Activated CD8-positive, alpha-beta memory T cell treated with anti-CD3 and anti-CD28 coated beads, Interleukin-2, amount 10 ng/mL, durations not matched to agents 7 days and 5 days (primary cell): ENCODE measurements around the gene OPCML. TPM values are rescaled to one million over a fixed set of nuclear protein-coding genes. Genes with fewer than 3 reads are reported as not detected.

ENCODE experiments used
- ATAC-seq: fragments of 150-1000 bp; cut with Tn5 transposase; one replicate; pipeline ENCODE4 v1.10.0; 2021; ENCODE audit warnings: moderate library complexity
- CTCF ChIA-PET: fragments of 350-600 bp; sonication (Branson Sonifier 250); formaldehyde crosslinking; loops from one replicate; lab custom pipeline; 2021; ENCODE audit warnings: antibody characterized with exemption; lab: Charles Lee
- DNase-seq: peaks from one replicate; pipeline ENCODE4 v3.0.0-alpha.2; 2020
- H3K27ac Mint-ChIP-seq: one replicate; pipeline ENCODE4 v1.8.0; 2021; ENCODE audit warnings: mild to moderate bottlenecking, mixed read lengths
- H3K27me3 Mint-ChIP-seq: one replicate; pipeline ENCODE4 v1.8.0; 2021; ENCODE audit warnings: mixed read lengths
- H3K36me3 Mint-ChIP-seq: one replicate; pipeline ENCODE4 v1.8.0; 2021; ENCODE audit warnings: mild to moderate bottlenecking, mixed read lengths
- H3K4me1 Mint-ChIP-seq: one replicate; pipeline ENCODE4 v1.8.0; 2021; ENCODE audit warnings: mixed read lengths
- H3K4me3 Mint-ChIP-seq: one replicate; pipeline ENCODE4 v1.8.0; 2021; ENCODE audit warnings: mild to moderate bottlenecking, moderate library complexity, mixed read lengths
- H3K9me3 Mint-ChIP-seq: one replicate; pipeline ENCODE4 v1.8.0; 2022; ENCODE audit warnings: low read depth, mixed read lengths
- total RNA-seq, 2 experiments: library from RNA; stranded (reverse); gene quantifications; one replicate each; pipeline ENCODE4 v1.2.3, GENCODE V29; 2021

The OPCML gene
- total RNA-seq, 2 experiments from 2014 or later, result not detected

DNA sequence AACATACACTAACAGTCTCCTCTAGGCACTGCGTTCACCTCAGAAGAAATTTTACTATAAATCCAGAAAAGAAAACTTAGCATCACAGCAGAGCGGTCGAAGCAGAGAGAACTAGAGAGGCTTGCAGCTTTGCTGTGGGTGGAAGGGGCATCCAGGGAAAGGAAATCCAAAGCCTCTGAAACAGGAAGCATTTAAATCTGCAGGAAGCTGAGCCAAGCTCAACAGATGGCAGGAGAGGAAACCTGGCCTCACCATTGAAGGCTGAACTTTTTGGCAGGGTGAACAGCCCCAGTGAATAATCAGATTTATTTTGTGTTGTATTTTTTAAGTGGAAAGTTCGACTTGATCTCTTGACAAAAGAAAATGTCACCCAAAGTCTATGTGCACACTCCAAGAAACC, 858.1 kb downstream of the OPCML start:
- no peaks in the 10 kb centered on the region for H3K36me3 Mint-ChIP-seq
- no peak overlapping the region for H3K27ac Mint-ChIP-seq
- no peaks in the 10 kb centered on the region for H3K4me1 Mint-ChIP-seq
- no peaks in the 10 kb centered on the region for H3K9me3 Mint-ChIP-seq
- no peaks in the 10 kb centered on the region for H3K27me3 Mint-ChIP-seq
- CTCF ChIA-PET, result no interaction called here
- no peak overlapping the region for H3K4me3 Mint-ChIP-seq
- no peak for DNase-seq
- no peak for ATAC-seq

DNA sequence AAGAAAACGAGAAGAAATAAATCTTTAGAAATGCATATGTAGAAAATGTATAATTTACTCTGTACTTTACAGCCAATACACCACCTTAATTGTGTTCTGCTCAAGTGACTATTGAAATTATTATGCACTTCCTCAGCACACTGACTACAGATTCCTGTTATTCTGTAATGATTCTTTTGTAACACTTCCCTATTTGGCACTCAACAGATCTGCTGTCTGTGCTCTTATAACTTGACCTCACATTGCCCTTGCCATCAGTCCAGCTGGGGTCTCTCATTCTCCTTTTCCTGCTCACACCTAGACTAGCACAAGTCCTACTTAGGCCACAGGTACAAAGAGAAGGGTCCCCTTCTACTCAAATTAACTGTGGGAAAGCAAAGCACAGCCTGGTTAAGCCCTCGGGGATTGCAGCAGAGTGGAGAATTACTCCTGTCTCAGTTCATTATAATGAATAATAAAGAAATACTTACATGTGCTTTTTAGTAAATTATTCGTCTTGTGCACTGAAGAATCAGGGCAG, 860.4 kb downstream of the OPCML start:
- H3K27ac Mint-ChIP-seq, result no peak overlapping the region

DNA sequence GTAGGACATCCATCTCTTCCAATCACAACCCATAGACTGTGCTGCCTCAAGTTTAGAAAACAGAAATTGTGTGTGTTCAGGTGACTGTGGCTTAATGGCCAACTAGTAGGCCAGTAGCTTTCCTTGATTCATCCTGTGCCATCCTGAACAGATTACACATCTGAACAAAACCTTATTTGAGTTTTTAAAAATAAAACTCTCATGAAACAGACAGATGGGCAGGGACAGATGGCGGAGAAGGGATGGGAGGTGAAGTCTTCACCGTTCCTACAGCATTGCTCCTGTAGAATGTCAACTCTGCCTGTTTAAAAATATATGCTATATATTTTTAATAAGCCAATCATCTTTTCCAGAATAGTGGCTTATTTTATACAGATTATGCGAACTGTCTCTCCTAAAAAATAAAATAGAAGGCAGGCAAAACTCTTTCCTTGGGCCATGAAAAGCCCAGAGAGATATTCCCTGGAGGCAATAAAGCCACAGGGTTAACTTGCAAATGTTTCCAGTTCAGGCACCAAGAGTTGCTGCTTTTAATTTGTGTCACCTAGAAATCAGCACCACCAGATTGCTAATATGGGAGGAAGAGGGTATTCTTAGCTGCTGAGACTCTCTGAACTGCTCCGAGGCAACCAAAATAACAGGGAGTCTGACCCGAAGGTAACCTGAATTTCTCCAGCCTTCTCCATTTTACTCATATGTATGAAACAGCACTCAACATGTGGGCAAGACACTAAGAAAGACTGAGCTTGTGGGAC, 861.2 kb downstream of the OPCML start:
- ATAC-seq (no peak), DNase-seq (no peak)
- CTCF ChIA-PET, result no interaction called here
- Mint-ChIP-seq H3K36me3 (no peaks in the 10 kb centered on the region), H3K4me1 (no peaks in the 10 kb centered on the region), H3K27me3 (no peaks in the 10 kb centered on the region), H3K27ac (no peak overlapping the region), H3K4me3 (no peak overlapping the region), H3K9me3 (no peaks in the 10 kb centered on the region)

More for the DNA sequence above, 860.4 kb downstream of the OPCML start:
- Mint-ChIP-seq H3K36me3 (no peaks in the 10 kb centered on the region), H3K4me3 (no peak overlapping the region), H3K4me1 (no peaks in the 10 kb centered on the region), H3K9me3 (no peaks in the 10 kb centered on the region), H3K27me3 (no peaks in the 10 kb centered on the region)
- no peak for ATAC-seq
- no peak for DNase-seq
- CTCF ChIA-PET, result no interaction called here

DNA sequence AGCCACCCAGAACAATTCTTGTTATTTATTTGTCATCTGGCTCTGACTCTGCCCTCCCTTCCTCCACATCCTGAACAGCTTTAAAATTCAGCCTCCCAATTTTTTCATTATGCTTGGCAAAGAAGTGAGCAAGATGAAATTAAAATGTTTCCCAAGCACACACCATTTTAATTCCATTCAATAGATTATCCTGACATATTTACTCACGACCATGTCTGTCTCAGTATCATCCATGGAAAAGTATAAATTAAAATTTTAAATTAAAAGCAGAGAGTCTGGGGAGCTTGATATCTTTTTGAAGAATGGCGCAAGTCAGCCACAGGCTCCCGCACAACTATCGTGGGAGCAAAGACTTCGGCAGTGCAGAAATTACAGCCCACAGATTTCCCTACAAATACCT, 862.4 kb downstream of the OPCML start:
- Mint-ChIP-seq H3K4me1 (no peaks in the 10 kb centered on the region), H3K27ac (no peak overlapping the region), H3K36me3 (no peaks in the 10 kb centered on the region), H3K4me3 (no peak overlapping the region), H3K27me3 (no peaks in the 10 kb centered on the region), H3K9me3 (no peaks in the 10 kb centered on the region)
- no peak for DNase-seq
- CTCF ChIA-PET, result no interaction called here
- no peak for ATAC-seq

DNA sequence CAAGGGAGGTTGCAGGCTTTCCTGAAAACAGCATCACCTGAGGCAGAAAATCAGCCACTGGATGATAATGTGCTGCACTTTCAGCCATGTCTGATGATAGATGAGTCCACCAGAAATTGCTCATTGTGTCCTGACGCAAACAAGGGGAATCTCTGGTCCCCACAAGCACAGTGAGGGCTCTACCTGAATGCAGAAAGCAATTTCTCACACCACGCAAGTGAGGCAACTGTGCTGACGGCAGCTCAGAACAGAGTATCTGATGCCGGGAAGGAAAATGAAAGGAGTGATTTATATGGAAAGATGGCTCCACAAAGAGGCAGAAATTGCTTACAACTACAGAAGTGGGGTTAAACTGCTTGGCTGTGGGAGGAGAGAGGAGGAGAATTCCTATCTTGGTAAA, 867.1 kb downstream of the OPCML start:
- no peak for DNase-seq
- no peak for ATAC-seq
- no peak overlapping the region for H3K4me3 Mint-ChIP-seq
- no peaks in the 10 kb centered on the region for H3K4me1 Mint-ChIP-seq
- no peaks in the 10 kb centered on the region for H3K36me3 Mint-ChIP-seq
- CTCF ChIA-PET, result no interaction called here
- H3K27ac Mint-ChIP-seq, result no peak overlapping the region
- H3K9me3 Mint-ChIP-seq, result no peaks in the 10 kb centered on the region
- H3K27me3 Mint-ChIP-seq, result no peaks in the 10 kb centered on the region

DNA sequence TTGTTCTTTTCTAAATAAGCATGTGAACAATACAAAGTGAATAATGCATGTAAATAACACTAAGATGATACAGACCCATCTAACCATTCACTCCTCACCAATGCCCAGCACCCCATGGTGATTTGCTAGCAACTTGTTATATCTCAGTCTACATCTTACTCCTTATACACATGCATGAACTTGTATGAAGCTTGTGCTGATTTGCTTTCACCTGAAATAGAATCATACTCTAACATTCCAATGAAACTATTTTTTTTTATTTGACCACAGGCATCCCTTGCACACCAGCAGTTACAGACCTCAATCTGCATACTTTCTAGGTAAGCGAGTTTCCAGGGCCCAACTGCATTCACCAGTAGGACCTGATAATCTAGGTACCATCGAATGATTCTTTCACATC, 873.6 kb downstream of the OPCML start:
- Mint-ChIP-seq H3K27ac (no peak overlapping the region), H3K4me3 (no peak overlapping the region), H3K27me3 (no peaks in the 10 kb centered on the region), H3K9me3 (no peaks in the 10 kb centered on the region), H3K36me3 (no peaks in the 10 kb centered on the region), H3K4me1 (no peaks in the 10 kb centered on the region)
- ATAC-seq, result no peak
- CTCF ChIA-PET, result no interaction called here
- DNase-seq, result no peak

DNA sequence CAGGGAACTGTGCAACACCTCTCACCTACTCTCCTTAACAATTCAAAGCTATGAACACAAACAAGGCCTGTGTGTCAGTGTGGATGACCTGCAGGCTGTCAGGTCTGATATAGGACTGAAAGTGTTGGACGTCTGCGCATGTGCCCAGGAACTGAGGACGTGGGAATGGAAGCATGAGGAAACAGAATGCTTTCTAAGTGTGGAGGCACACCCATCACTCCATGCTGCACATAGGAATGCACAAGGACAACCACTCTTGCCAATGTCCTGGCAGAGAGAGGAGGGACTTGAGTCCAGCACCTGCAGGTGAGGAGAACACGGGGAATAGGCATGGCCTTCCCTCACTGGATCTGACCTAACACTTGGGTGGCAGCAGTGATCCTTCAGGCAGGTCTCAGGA, 874.3 kb downstream of the OPCML start:
- Mint-ChIP-seq H3K36me3 (no peaks in the 10 kb centered on the region), H3K4me3 (no peak overlapping the region), H3K9me3 (no peaks in the 10 kb centered on the region), H3K27me3 (no peaks in the 10 kb centered on the region), H3K27ac (no peak overlapping the region), H3K4me1 (no peaks in the 10 kb centered on the region)
- ATAC-seq (no peak), DNase-seq (no peak)
- CTCF ChIA-PET, result no interaction called here

DNA sequence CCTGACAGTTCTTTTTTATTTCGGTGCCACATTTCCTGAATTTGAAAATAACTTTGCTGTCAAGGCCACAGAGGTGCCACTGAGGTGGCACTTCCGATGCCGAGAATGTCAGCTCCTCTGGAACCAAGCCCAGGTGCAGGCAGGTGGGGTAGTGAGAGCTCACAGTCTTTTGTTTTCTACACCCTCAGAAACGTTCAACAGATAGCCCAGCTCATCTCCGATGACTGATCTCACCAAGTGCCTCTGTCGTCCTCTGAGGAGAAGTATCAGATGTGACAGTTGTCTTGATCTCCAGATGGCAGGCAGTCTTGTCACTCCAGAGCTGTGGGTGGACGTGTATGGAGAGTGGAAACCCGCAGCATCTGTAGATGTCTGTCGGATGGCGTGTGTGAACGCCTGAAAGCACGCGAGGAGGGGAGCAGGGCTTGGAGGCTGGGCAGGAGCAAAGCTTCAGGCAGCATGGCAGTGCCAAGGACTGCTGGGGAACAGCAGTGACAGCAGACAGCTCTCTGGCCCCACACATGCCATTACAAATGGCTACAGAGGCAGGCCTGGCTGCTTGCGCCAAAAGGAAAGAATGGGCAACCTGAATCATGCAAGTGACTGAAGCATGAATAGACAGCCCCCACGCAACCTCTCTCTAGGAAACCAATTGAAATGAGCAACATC, 877.0 kb downstream of the OPCML start:
- H3K36me3 Mint-ChIP-seq, result no peaks in the 10 kb centered on the region
- H3K4me1 Mint-ChIP-seq, result no peaks in the 10 kb centered on the region
- no peak for DNase-seq
- CTCF ChIA-PET, result no interaction called here
- no peaks in the 10 kb centered on the region for H3K27me3 Mint-ChIP-seq
- H3K4me3 Mint-ChIP-seq, result no peak overlapping the region
- no peak overlapping the region for H3K27ac Mint-ChIP-seq
- no peaks in the 10 kb centered on the region for H3K9me3 Mint-ChIP-seq
- ATAC-seq, result no peak

DNA sequence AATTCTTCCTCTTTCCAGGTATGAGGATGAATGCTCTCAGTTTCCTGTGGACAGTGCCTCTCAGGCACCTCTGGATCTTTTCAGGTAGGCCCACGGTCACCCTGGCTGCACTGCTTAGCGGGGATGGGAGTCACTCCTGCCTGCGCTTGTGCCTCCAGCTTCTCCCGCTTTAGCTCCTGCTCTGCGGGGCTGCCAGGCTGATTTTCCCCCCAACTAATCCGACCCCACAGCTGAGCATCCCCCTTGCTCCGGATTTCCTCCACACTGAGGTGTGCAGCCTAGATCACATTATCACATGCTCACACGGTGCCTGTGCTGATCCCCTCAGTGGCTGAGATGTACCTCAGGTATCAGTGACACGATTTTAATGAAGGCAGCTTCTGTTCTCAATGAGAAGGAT, 879.1 kb downstream of the OPCML start:
- CTCF ChIA-PET, result no interaction called here
- Mint-ChIP-seq H3K27ac (no peak overlapping the region), H3K9me3 (no peaks in the 10 kb centered on the region), H3K4me3 (no peak overlapping the region), H3K27me3 (no peaks in the 10 kb centered on the region), H3K4me1 (no peaks in the 10 kb centered on the region), H3K36me3 (no peaks in the 10 kb centered on the region)
- DNase-seq (no peak), ATAC-seq (no peak)

DNA sequence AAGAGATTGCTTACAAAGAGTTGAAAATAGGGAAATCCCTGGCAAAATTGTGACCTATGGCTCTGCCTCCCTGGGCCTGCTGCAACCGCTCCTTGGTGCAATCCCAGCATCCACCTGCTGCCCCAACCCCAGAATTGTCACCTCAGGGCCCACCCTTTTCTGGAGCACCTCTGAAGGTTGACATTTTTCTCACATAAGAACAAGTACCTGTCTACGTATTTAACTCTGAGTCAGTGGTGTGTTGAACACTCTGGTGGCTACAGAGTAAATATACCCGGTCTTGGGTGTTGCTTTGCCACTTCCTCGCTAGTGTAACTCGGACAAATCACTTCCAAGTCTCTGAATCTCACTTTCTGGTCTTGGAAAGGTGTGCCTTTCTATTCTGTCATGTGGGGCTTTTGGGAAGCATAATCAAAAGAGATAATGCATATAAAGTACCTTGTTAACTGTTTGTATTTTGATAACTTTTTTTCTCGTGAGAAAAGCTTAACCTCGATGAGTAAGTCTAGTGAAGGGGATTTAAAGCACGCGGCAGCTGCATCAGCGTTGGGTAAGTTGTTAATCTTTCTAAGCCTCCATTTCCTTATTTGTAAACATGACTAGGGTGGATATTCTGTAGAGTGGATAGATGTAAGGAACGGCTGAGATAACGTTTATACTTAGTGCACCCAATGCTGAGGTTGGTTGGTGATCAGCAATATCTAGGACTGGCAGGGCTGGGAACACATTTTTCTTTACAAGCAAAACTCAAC, 881.2 kb downstream of the OPCML start:
- ATAC-seq, result no peak
- Mint-ChIP-seq H3K27ac (no peak overlapping the region), H3K9me3 (no peaks in the 10 kb centered on the region), H3K4me1 (no peaks in the 10 kb centered on the region), H3K36me3 (no peaks in the 10 kb centered on the region), H3K27me3 (no peaks in the 10 kb centered on the region), H3K4me3 (no peak overlapping the region)
- DNase-seq, result no peak
- CTCF ChIA-PET, result no interaction called here

DNA sequence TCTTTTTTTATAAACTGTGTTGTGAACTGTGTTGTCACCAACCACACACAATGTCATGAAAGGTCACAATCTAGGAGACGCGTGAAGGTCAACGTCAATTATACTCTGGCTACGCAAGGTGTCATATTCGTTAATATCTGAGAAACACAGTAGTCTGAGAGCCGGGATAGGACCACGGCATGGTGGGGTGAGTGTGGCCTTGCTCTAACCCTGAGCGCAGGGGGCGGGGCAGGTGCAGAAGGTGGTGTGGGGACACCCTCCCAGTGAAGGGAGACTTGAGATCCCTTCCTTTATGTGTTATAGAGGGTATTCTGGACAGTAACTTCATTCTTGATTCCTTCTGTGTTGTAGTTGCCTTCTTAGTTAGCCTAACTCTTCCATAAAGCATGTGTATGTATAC, 883.0 kb downstream of the OPCML start:
- DNase-seq (no peak), ATAC-seq (no peak)
- CTCF ChIA-PET, result no interaction called here
- no peaks in the 10 kb centered on the region for H3K36me3 Mint-ChIP-seq
- H3K4me3 Mint-ChIP-seq, result no peak overlapping the region
- no peaks in the 10 kb centered on the region for H3K9me3 Mint-ChIP-seq
- H3K27me3 Mint-ChIP-seq, result no peaks in the 10 kb centered on the region
- H3K4me1 Mint-ChIP-seq, result no peaks in the 10 kb centered on the region
- no peak overlapping the region for H3K27ac Mint-ChIP-seq

DNA sequence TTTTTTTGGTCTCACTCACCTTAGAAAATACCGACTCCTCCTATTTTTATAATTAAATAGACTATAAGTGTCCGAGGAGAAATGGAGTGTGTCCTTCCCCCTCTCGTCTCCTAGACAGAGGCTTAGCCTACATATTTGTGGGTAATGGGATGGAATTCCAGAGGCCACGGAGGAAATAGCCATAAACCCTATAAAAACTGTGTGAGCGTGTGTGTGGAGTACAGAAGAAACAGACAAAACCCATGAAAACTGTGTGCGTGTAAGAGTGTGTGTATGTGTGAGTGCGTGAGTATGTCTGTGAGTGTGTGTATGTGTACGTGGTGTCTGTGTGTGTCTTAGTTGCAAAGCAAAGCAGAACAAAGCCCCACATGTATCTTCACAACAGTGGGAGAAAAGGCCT, 883.5 kb downstream of the OPCML start:
- H3K4me1 Mint-ChIP-seq, result no peaks in the 10 kb centered on the region
- H3K36me3 Mint-ChIP-seq, result no peaks in the 10 kb centered on the region
- DNase-seq (no peak), ATAC-seq (no peak)
- H3K27ac Mint-ChIP-seq, result no peak overlapping the region
- no peak overlapping the region for H3K4me3 Mint-ChIP-seq
- no peaks in the 10 kb centered on the region for H3K27me3 Mint-ChIP-seq
- CTCF ChIA-PET, result no interaction called here
- no peaks in the 10 kb centered on the region for H3K9me3 Mint-ChIP-seq

DNA sequence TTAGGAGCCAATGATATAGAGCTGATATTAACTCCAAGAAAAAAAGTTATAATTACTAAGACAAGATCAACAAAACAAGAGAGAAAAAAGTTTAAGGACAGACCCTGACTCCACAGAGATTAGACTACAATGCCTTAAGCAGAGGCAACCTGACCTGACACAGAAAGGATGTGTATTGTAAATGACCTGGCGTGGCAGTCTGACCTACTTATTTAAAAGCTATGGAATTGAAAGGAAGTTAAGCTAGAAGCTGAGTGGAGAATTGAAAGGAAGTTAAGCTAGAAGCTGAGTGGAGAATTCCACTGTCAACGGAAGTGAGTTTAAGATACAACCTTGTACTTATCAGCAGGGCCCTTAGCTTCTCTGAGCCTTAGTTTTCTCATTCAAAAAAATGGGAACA, 885.4 kb downstream of the OPCML start:
- no peak overlapping the region for H3K27ac Mint-ChIP-seq
- H3K36me3 Mint-ChIP-seq, result no peaks in the 10 kb centered on the region
- DNase-seq (no peak), ATAC-seq (no peak)
- H3K4me3 Mint-ChIP-seq, result no peak overlapping the region
- no peaks in the 10 kb centered on the region for H3K27me3 Mint-ChIP-seq
- CTCF ChIA-PET, result no interaction called here
- no peaks in the 10 kb centered on the region for H3K4me1 Mint-ChIP-seq
- H3K9me3 Mint-ChIP-seq, result no peaks in the 10 kb centered on the region
